SK-N-SH (cell line): ENCODE data around the gene HIF1AN.
A peak's percentile ranks its signal among the peaks of the same experiment; 100 is the strongest.

Source experiments
- EP300 ChIP-seq, 2 experiments: IDR thresholded peaks; 2 replicates each; pipeline versions ENCODE4 v1.4.0 to v1.6.1; 2012; ENCODE audit warnings: borderline replicate concordance in 1 of 2, low read depth in 1 of 2, low read length in 1 of 2
- EZH2phosphoT487 ChIP-seq: fragments of 200-600 bp; sonication (generic); IDR thresholded peaks from 2 replicates; pipeline ENCODE4 v1.6.1; 2017; ENCODE audit warnings: low read depth, mixed run types, mild to moderate bottlenecking, antibody characterized with exemption, moderate library complexity, borderline replicate concordance
- GABPA ChIP-seq: IDR thresholded peaks from 2 replicates; pipeline ENCODE4 v1.4.0; 2012; ENCODE audit warnings: low read depth, mild to moderate bottlenecking
- GATA2 ChIP-seq: sonication (generic); formaldehyde crosslinking; IDR thresholded peaks from 2 replicates; pipeline ENCODE4 v1.5.0; 2020; ENCODE audit warnings: mild to moderate bottlenecking, missing genetic modification reagents
- RAD21 ChIP-seq: IDR thresholded peaks from 2 replicates; pipeline ENCODE4 v1.6.1; 2012; ENCODE audit warnings: mild to moderate bottlenecking, low read length
- RCOR1 ChIP-seq: fragments of 150-350 bp; IDR thresholded peaks from 2 replicates; pipeline ENCODE4 v1.6.1; 2017; ENCODE audit warnings: antibody characterized with exemption, low read length
- REST ChIP-seq: IDR thresholded peaks from 2 replicates; pipeline ENCODE4 v1.6.1; 2012; ENCODE audit warnings: mild to moderate bottlenecking, low read depth, low read length, moderate library complexity
- TAF1 ChIP-seq: IDR thresholded peaks from 2 replicates; pipeline ENCODE4 v1.6.1; 2012; ENCODE audit warnings: low read depth, mild to moderate bottlenecking, low read length, moderate library complexity, borderline replicate concordance
- USF2 ChIP-seq: fragments of 150-350 bp; IDR thresholded peaks from 2 replicates; pipeline ENCODE4 v1.6.1; 2017; ENCODE audit warnings: antibody characterized with exemption, low read length, low read depth, borderline replicate concordance
- TF ChIP-seq, protein P1 (sequence below): fragments of 200-600 bp; sonication (generic); IDR thresholded peaks from 2 replicates; pipeline ENCODE4 v1.6.1; 2017; ENCODE audit warnings: antibody characterized with exemption, mild to moderate bottlenecking, moderate library complexity
- TF ChIP-seq, protein P2 (sequence below): IDR thresholded peaks from 2 replicates; pipeline ENCODE4 v1.4.0; 2012; ENCODE audit warnings: low read depth

GRCh38 chr10:100502926-100503494, 32.7 kb upstream of the HIF1AN start:
- TF ChIP-seq, protein P1, sequence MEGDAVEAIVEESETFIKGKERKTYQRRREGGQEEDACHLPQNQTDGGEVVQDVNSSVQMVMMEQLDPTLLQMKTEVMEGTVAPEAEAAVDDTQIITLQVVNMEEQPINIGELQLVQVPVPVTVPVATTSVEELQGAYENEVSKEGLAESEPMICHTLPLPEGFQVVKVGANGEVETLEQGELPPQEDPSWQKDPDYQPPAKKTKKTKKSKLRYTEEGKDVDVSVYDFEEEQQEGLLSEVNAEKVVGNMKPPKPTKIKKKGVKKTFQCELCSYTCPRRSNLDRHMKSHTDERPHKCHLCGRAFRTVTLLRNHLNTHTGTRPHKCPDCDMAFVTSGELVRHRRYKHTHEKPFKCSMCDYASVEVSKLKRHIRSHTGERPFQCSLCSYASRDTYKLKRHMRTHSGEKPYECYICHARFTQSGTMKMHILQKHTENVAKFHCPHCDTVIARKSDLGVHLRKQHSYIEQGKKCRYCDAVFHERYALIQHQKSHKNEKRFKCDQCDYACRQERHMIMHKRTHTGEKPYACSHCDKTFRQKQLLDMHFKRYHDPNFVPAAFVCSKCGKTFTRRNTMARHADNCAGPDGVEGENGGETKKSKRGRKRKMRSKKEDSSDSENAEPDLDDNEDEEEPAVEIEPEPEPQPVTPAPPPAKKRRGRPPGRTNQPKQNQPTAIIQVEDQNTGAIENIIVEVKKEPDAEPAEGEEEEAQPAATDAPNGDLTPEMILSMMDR: no peak
- TF ChIP-seq EZH2phosphoT487 (no peak), RCOR1 (peak; percentile 70), USF2 (no peak), GATA2 (CRISPR knock-in tag) (peak; percentile 50; the same call in 1 of the 2 replicates), RAD21 (no peak), GABPA (no peak), REST (no peak), EP300 (IDR thresholded peaks at IDR 0.05; ENCODE audit: borderline replicate concordance in 1 of 2, low read depth in 1 of 2, low read length in 1 of 2) (peak in 1 of 2 experiments; percentile 25; a peak in 1 of 4 replicates), TAF1 (no peak)
- TF ChIP-seq, protein P2, sequence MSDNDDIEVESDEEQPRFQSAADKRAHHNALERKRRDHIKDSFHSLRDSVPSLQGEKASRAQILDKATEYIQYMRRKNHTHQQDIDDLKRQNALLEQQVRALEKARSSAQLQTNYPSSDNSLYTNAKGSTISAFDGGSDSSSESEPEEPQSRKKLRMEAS: no peak
